Measurements from ENCODE around the gene LRRC3C.

DNA sequence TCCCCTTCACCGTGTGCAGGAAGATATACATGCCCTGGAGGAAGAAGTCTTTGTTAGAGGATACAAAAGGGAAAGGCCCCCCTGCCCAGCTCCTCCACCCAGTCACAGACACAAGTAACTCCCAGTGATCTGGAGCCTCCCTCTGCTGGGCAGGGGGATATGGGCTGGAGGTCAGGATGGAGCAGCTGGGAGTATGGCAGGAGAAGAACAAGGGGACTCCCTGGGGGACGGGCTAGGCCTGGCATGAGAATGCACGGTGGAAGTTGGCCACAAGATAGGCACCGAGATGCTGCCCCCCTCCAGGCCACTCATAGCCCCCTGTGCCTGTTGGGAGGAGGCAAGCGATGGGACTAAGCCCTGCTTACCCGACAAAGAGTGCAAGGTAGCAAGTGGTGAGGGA, 4.3 kb upstream of the LRRC3C start:
- TF ChIP-seq, protein P1, sequence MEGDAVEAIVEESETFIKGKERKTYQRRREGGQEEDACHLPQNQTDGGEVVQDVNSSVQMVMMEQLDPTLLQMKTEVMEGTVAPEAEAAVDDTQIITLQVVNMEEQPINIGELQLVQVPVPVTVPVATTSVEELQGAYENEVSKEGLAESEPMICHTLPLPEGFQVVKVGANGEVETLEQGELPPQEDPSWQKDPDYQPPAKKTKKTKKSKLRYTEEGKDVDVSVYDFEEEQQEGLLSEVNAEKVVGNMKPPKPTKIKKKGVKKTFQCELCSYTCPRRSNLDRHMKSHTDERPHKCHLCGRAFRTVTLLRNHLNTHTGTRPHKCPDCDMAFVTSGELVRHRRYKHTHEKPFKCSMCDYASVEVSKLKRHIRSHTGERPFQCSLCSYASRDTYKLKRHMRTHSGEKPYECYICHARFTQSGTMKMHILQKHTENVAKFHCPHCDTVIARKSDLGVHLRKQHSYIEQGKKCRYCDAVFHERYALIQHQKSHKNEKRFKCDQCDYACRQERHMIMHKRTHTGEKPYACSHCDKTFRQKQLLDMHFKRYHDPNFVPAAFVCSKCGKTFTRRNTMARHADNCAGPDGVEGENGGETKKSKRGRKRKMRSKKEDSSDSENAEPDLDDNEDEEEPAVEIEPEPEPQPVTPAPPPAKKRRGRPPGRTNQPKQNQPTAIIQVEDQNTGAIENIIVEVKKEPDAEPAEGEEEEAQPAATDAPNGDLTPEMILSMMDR (conservative IDR thresholded peaks at IDR 0.05; ENCODE audit: low read depth, low read length): no peak
- TF ChIP-seq EZH2 (IDR thresholded peaks at IDR 0.05; ENCODE audit: borderline replicate concordance, low read depth, low read length, poor library complexity, severe bottlenecking): no peak

Data from A673 (cell line).